Superior temporal gyrus (tissue), 1 donor: ENCODE results near the gene HUS1B.
"Not testable (repeated sequence)": the region's sequence is repeated elsewhere in the genome, so short reads cannot be mapped to it uniquely, and the experiment has no call there.

Source experiments
- DNase-seq: peaks from one replicate; pipeline ENCODE4 v3.0.0-alpha.2; 2016; ENCODE audit errors: extremely low spot score

Gene HUS1B

GRCh38 chr6:679282-679681 lies 22.4 kb upstream of the HUS1B start:
- DNase-seq = no peak

GRCh38 chr6:678520-678919 lies 21.6 kb upstream of the HUS1B start:
- DNase-seq = no peak

GRCh38 chr6:677919-678318 lies 21.0 kb upstream of the HUS1B start:
- DNase-seq = no peak

GRCh38 chr6:674956-675355 lies 18.1 kb upstream of the HUS1B start:
- no peak for DNase-seq

GRCh38 chr6:674406-674805 lies 17.5 kb upstream of the HUS1B start:
- DNase-seq = no peak

GRCh38 chr6:667253-667927 lies 10.5 kb upstream of the HUS1B start:
- no peak for DNase-seq

- DNase-seq = no peak
Observed at GRCh38 chr6:665403-666267, 8.7 kb upstream of the HUS1B start.

- not testable (repeated sequence) for DNase-seq
Observed at GRCh38 chr6:663788-664187, 6.9 kb upstream of the HUS1B start.

- DNase-seq = no peak
Observed at GRCh38 chr6:659716-660581, 3.0 kb upstream of the HUS1B start.

- DNase-seq = no peak
Observed at GRCh38 chr6:658244-658643, 1.3 kb upstream of the HUS1B start.

- no peak for DNase-seq
Observed at GRCh38 chr6:657743-658142, 843 bp upstream of the HUS1B start.

GRCh38 chr6:654136-654535 lies 2.8 kb downstream of the HUS1B start:
- no peak for DNase-seq

- no peak for DNase-seq
Observed at GRCh38 chr6:652865-653264, 4.0 kb downstream of the HUS1B start.

GRCh38 chr6:650098-650497 lies 6.8 kb downstream of the HUS1B start:
- DNase-seq = no peak

GRCh38 chr6:642805-643204 lies 14.1 kb downstream of the HUS1B start:
- DNase-seq = no peak

- DNase-seq = no peak
Observed at GRCh38 chr6:641225-641985, 15.5 kb downstream of the HUS1B start.

GRCh38 chr6:636488-636887 lies 20.4 kb downstream of the HUS1B start:
- no peak for DNase-seq

GRCh38 chr6:635233-635632 lies 21.7 kb downstream of the HUS1B start:
- DNase-seq = no peak

GRCh38 chr6:633611-634010 lies 23.3 kb downstream of the HUS1B start:
- DNase-seq = no peak

GRCh38 chr6:628766-629165 lies 28.1 kb downstream of the HUS1B start:
- no peak for DNase-seq

GRCh38 chr6:626236-626635 lies 30.7 kb downstream of the HUS1B start:
- no peak for DNase-seq

GRCh38 chr6:624979-625378 lies 31.9 kb downstream of the HUS1B start:
- peak; percentile 39 for DNase-seq
